ENCODE measurements around the gene TSBP1.

GRCh38 chr6:32337186-32337805, 34.4 kb downstream of the TSBP1 start:
- TF ChIP-seq CTCF (IDR thresholded peaks at IDR 0.05; ENCODE audit: low read depth, low read length, poor library complexity, severe bottlenecking) (no peak), EZH2phosphoT487 (IDR thresholded peaks at IDR 0.05; ENCODE audit: borderline replicate concordance, low read length) (no peak)
